Left cardiac atrium (tissue), 4 donors: Measurements from ENCODE around the gene FASTK. TPM values are rescaled to one million over a fixed set of nuclear protein-coding genes. Genes with fewer than 3 reads are reported as not detected.
A peak's percentile ranks its signal among the peaks of the same experiment; 100 is the strongest.
"Not testable (repeated sequence)": the region's sequence is repeated elsewhere in the genome, so short reads cannot be mapped to it uniquely, and the experiment has no call there.

Source experiments
- ATAC-seq, 2 donors: fragments of 200-7000 bp; cut with Tn5 transposase; one replicate each; pipeline ENCODE4 v1.9.1; 2020; ENCODE audit warnings: mild to moderate bottlenecking in 2 of 2, moderate library complexity in 2 of 2
- DNase-seq: peaks from one replicate; pipeline ENCODE4 v3.0.0-alpha.2; 2020
- intact Hi-C, 2 donors: fragments of 100-400 bp; cut with DNase I; formaldehyde crosslinking; loops; one replicate each; pipeline versions ENCODE4 v1.14.1 to v1.15.1; 2022 to 2023
- total RNA-seq, 2 donors: library from RNA; stranded (reverse); fragmentation: NEBNext Ultra II Directional; extraction: Animal tissue kit (Norgen Biotek cat#: 25700); gene quantifications; one replicate each; pipeline ENCODE4 v1.2.1, GENCODE V29; 2021
- donor health status: DM: no; HTN: yes; CAD: no.
- donor health status: DM: no; HTN: yes; CAD: no; lungs with severe emphysema.
- donor health status: DM: yes; HTN: yes; CAD: no.
- donor health status: Dilated cardiomyopathy.

The FASTK gene
- total RNA-seq, 2 donors from 2014 or later = 62.9 to 73.2 TPM

GRCh38 chr7:151028131-151028947 is 52.3 kb downstream of the FASTK start, which contains the start of gene ABCB8:
ABCB8 (plus strand) TSS chr7:151028450; CDS start chr7:151028516, 66 bp downstream.
- intact Hi-C loops = loop anchor here in 1 of 2 donors (1.0 to 2.0 kb wide), 2 partner anchors 30 to 83 kb away; partner anchors contain the start of gene SLC4A2
- ATAC-seq = peak; percentile 96 to 98
- peak; percentile 97 for DNase-seq

GRCh38 chr7:151027728-151028130 is 52.9 kb downstream of the FASTK start:
- ATAC-seq, DNase-seq: not testable (repeated sequence)
- intact Hi-C loops = loop anchor here in 1 of 2 donors (1.0 to 2.0 kb wide), 2 partner anchors 31 to 84 kb away; partner anchors contain the start of gene SLC4A2

- ATAC-seq, intact Hi-C loops, DNase-seq: not testable (repeated sequence)
Measured at GRCh38 chr7:151026771-151027727, 53.6 kb downstream of the FASTK start.

Other genes starting within 250 kb of the FASTK start
- gene AOC1, start 228.3 kb downstream of the FASTK start, total RNA-seq = under 1 TPM; 0.21 to 0.37 TPM
- 10 to 100 TPM; 59.1 to 82.1 TPM for gene KCNH2, start 102.5 kb downstream of the FASTK start, total RNA-seq
- 10 to 100 TPM; 13.1 to 63.9 TPM for gene NOS3, start 89.8 kb downstream of the FASTK start, total RNA-seq
- gene ATG9B, start 56.3 kb downstream of the FASTK start, total RNA-seq = under 1 TPM; 0.13 to 0.32 TPM
- 10 to 100 TPM; 20.1 to 21.6 TPM for gene ABCB8, start 52.4 kb downstream of the FASTK start, total RNA-seq
- gene ASIC3, start 32.3 kb downstream of the FASTK start, total RNA-seq = 1 to 10 TPM; 4.0 to 4.2 TPM
- 1 to 10 TPM; 5.1 to 7.8 TPM for gene CDK5, start 22.9 kb downstream of the FASTK start, total RNA-seq
- gene SLC4A2, start 21.2 kb downstream of the FASTK start, total RNA-seq = 100 to 1,000 TPM in 1 of 2 donors, 10 to 100 TPM in 1; 71.6 to 107 TPM
- gene TMUB1, start 2.7 kb upstream of the FASTK start, total RNA-seq = 10 to 100 TPM; 36.3 to 37.9 TPM
- 10 to 100 TPM; 53.0 to 61.5 TPM for gene AGAP3, start 5.7 kb upstream of the FASTK start, total RNA-seq
- gene GBX1, start 86.9 kb upstream of the FASTK start, total RNA-seq = under 1 TPM in 1 of 2 donors, not detected in 1; 0.56 TPM
- 10 to 100 TPM in 1 of 2 donors, 1 to 10 TPM in 1; 8.2 to 12.8 TPM for gene ASB10, start 106.4 kb upstream of the FASTK start, total RNA-seq
- not detected for gene H2BK1, start 129.7 kb upstream of the FASTK start, total RNA-seq
- gene ABCF2, start 146.4 kb upstream of the FASTK start, total RNA-seq = 10 to 100 TPM; 21.4 to 33.6 TPM
- 10 to 100 TPM; 15.0 to 34.5 TPM for gene CHPF2, start 151.7 kb upstream of the FASTK start, total RNA-seq
- 100 to 1,000 TPM in 1 of 2 donors, 10 to 100 TPM in 1; 95.5 to 107 TPM for gene SMARCD3, start 167.9 kb upstream of the FASTK start, total RNA-seq